HEK293 (cell line): ENCODE results near the gene ADM2.

ENCODE experiments used
- ATF2 ChIP-seq: fragments of 450-650 bp; formaldehyde crosslinking; IDR thresholded peaks from 2 replicates; pipeline ENCODE4 v1.5.1; 2016; ENCODE audit warnings: missing biosample characterization, missing genetic modification characterization, low read depth
- CTCF ChIP-seq: fragments of 450-650 bp; formaldehyde crosslinking; IDR thresholded peaks from 2 replicates; pipeline ENCODE4 v1.5.1; 2016; ENCODE audit warnings: missing biosample characterization, missing genetic modification characterization
- GLI2 ChIP-seq: fragments of 450-650 bp; formaldehyde crosslinking; IDR thresholded peaks from 2 replicates; pipeline ENCODE4; 2017; ENCODE audit warnings: missing biosample characterization, missing genetic modification characterization, low read depth, borderline replicate concordance
- GLI4 ChIP-seq: fragments of 450-650 bp; formaldehyde crosslinking; IDR thresholded peaks from 2 replicates; pipeline ENCODE4 v1.5.1; 2016; ENCODE audit warnings: missing biosample characterization, missing genetic modification characterization
- HIC1 ChIP-seq: fragments of 450-650 bp; formaldehyde crosslinking; IDR thresholded peaks from 2 replicates; pipeline ENCODE4 v1.5.1; 2016; ENCODE audit warnings: missing biosample characterization, missing genetic modification characterization
- IKZF3 ChIP-seq: fragments of 450-650 bp; IDR thresholded peaks from 2 replicates; pipeline ENCODE4 v1.5.0; 2018; ENCODE audit warnings: missing biosample characterization, mild to moderate bottlenecking, missing genetic modification characterization, moderate library complexity
- KLF10 ChIP-seq: fragments of 450-650 bp; IDR thresholded peaks from 2 replicates; pipeline ENCODE4 v1.5.1; 2018; ENCODE audit warnings: missing biosample characterization, mild to moderate bottlenecking, missing genetic modification characterization
- OSR2 ChIP-seq: fragments of 450-650 bp; formaldehyde crosslinking; IDR thresholded peaks from 2 replicates; pipeline ENCODE4 v1.5.1; 2016; ENCODE audit warnings: missing biosample characterization, missing genetic modification characterization
- OVOL3 ChIP-seq: fragments of 450-650 bp; formaldehyde crosslinking; IDR thresholded peaks from 2 replicates; pipeline ENCODE4 v1.5.1; 2016; ENCODE audit warnings: missing biosample characterization, missing genetic modification characterization
- SP7 ChIP-seq: fragments of 450-650 bp; formaldehyde crosslinking; IDR thresholded peaks from 2 replicates; pipeline ENCODE4 v1.5.1; 2016; ENCODE audit warnings: missing biosample characterization, missing genetic modification characterization
- ZFP69B ChIP-seq: fragments of 450-650 bp; formaldehyde crosslinking; IDR thresholded peaks from 2 replicates; pipeline ENCODE4 v1.5.1; 2016; ENCODE audit warnings: missing biosample characterization, missing genetic modification characterization
- ZIC2 ChIP-seq: fragments of 450-650 bp; formaldehyde crosslinking; IDR thresholded peaks from 2 replicates; pipeline ENCODE4 v1.5.1; 2016; ENCODE audit warnings: missing biosample characterization, missing genetic modification characterization
- ZNF132 ChIP-seq: fragments of 450-650 bp; formaldehyde crosslinking; IDR thresholded peaks from 2 replicates; pipeline ENCODE4 v1.5.1; 2017; ENCODE audit warnings: missing biosample characterization, missing genetic modification characterization, borderline replicate concordance
- ZNF138 ChIP-seq: fragments of 450-650 bp; formaldehyde crosslinking; IDR thresholded peaks from 2 replicates; pipeline ENCODE4 v1.5.1; 2016; ENCODE audit warnings: missing biosample characterization, missing genetic modification characterization, borderline replicate concordance
- ZNF140 ChIP-seq: fragments of 450-650 bp; formaldehyde crosslinking; IDR thresholded peaks from 2 replicates; pipeline ENCODE4 v1.5.1; 2016; ENCODE audit warnings: missing biosample characterization, missing genetic modification characterization
- ZNF157 ChIP-seq: fragments of 450-650 bp; formaldehyde crosslinking; IDR thresholded peaks from 2 replicates; pipeline ENCODE4 v1.5.1; 2016; ENCODE audit warnings: missing biosample characterization, missing genetic modification characterization
- ZNF19 ChIP-seq: fragments of 450-650 bp; formaldehyde crosslinking; IDR thresholded peaks from 2 replicates; pipeline ENCODE4; 2016; ENCODE audit warnings: missing biosample characterization, missing genetic modification characterization, low read depth
- ZNF223 ChIP-seq: fragments of 450-650 bp; formaldehyde crosslinking; IDR thresholded peaks from 2 replicates; pipeline ENCODE4 v1.5.1; 2016; ENCODE audit warnings: missing biosample characterization, missing genetic modification characterization
- ZNF274 ChIP-seq, 2 experiments: fragments of 200-500 bp in 1 of 2; fragments of 450-650 bp in 1 of 2; sonication (Bioruptor generic) in 1 of 2; formaldehyde crosslinking in 1 of 2; IDR thresholded peaks; 2 replicates each; pipeline versions ENCODE4 v1.5.1 to v1.6.1; 2014 to 2016; ENCODE audit warnings: borderline replicate concordance in 1 of 2, inconsistent platforms in 1 of 2, low read length in 1 of 2, missing biosample characterization in 1 of 2, missing genetic modification characterization in 1 of 2
- ZNF404 ChIP-seq: fragments of 450-650 bp; formaldehyde crosslinking; IDR thresholded peaks from 2 replicates; pipeline ENCODE4 v1.5.1; 2017; ENCODE audit warnings: missing biosample characterization, missing genetic modification characterization
- ZNF416 ChIP-seq: fragments of 450-650 bp; formaldehyde crosslinking; IDR thresholded peaks from 2 replicates; pipeline ENCODE4 v1.5.1; 2016; ENCODE audit warnings: missing biosample characterization, missing genetic modification characterization
- ZNF426 ChIP-seq: fragments of 450-650 bp; formaldehyde crosslinking; IDR thresholded peaks from 2 replicates; pipeline ENCODE4 v1.5.1; 2017; ENCODE audit warnings: missing biosample characterization, missing genetic modification characterization, mild to moderate bottlenecking, inconsistent platforms, moderate library complexity
- ZNF521 ChIP-seq: fragments of 450-650 bp; formaldehyde crosslinking; IDR thresholded peaks from 2 replicates; pipeline ENCODE4 v1.5.1; 2017; ENCODE audit warnings: missing biosample characterization, mild to moderate bottlenecking, missing genetic modification characterization
- ZNF544 ChIP-seq: fragments of 450-650 bp; formaldehyde crosslinking; IDR thresholded peaks from 2 replicates; pipeline ENCODE4 v1.5.0; 2017; ENCODE audit warnings: missing biosample characterization, missing genetic modification characterization
- ZNF585B ChIP-seq: fragments of 450-650 bp; formaldehyde crosslinking; IDR thresholded peaks from 2 replicates; pipeline ENCODE4 v1.5.1; 2016; ENCODE audit warnings: missing biosample characterization, missing genetic modification characterization
- ZNF624 ChIP-seq: fragments of 450-650 bp; formaldehyde crosslinking; IDR thresholded peaks from 2 replicates; pipeline ENCODE4 v1.5.1; 2017; ENCODE audit warnings: missing biosample characterization, missing genetic modification characterization
- ZNF701 ChIP-seq: fragments of 450-650 bp; formaldehyde crosslinking; IDR thresholded peaks from 2 replicates; pipeline ENCODE4 v1.5.1; 2016; ENCODE audit warnings: missing biosample characterization, missing genetic modification characterization
- ZNF776 ChIP-seq: fragments of 450-650 bp; formaldehyde crosslinking; IDR thresholded peaks from 2 replicates; pipeline ENCODE4 v1.5.0; 2017; ENCODE audit warnings: missing biosample characterization, missing genetic modification characterization, borderline replicate concordance
- ZNF777 ChIP-seq: fragments of 450-650 bp; formaldehyde crosslinking; IDR thresholded peaks from 2 replicates; pipeline ENCODE4 v1.5.1; 2017; ENCODE audit warnings: missing biosample characterization, missing genetic modification characterization, borderline replicate concordance
- ZNF830 ChIP-seq: fragments of 450-650 bp; IDR thresholded peaks from 2 replicates; pipeline ENCODE4 v1.5.0; 2018; ENCODE audit warnings: missing biosample characterization, missing genetic modification characterization, low read depth, mild to moderate bottlenecking, moderate library complexity
- TF ChIP-seq, protein P1 (sequence below): fragments of 450-650 bp; formaldehyde crosslinking; IDR thresholded peaks from 2 replicates; pipeline ENCODE4 v1.5.1; 2017; ENCODE audit warnings: missing biosample characterization, missing genetic modification characterization

Gene ADM2

GRCh38 chr22:50473855-50474671 lies 7.3 kb upstream of the ADM2 start (continued):
- TF ChIP-seq ZNF132 (no peak), GLI4 (peak; percentile 82; the same call in 1 of the 2 replicates), ZNF140 (tag by site-specific recombination) (no peak), ZNF777 (no peak), ZNF701 (tag by site-specific recombination) (no peak), HIC1 (tag by site-specific recombination) (peak; percentile 86), ZNF138 (tag by site-specific recombination) (no peak), ZNF404 (no peak), OSR2 (tag by site-specific recombination) (0 out of 2 replicates have a peak, but pooled peaks have one; percentile 18), ZNF776 (tag by site-specific recombination) (no peak), ZNF157 (tag by site-specific recombination) (no peak), ZNF274 (IDR thresholded peaks at IDR 0.05; ENCODE audit: low read length) (no peak), ZNF274 (tag by site-specific recombination; IDR thresholded peaks at IDR 0.05; ENCODE audit: borderline replicate concordance) (no peak), ZNF19 (tag by site-specific recombination) (no peak), ZNF624 (no peak), GLI2 (tag by site-specific recombination) (no peak), CTCF (no peak), ZNF426 (tag by site-specific recombination) (no peak), ZNF585B (tag by site-specific recombination) (no peak), ZNF416 (tag by site-specific recombination) (no peak), SP7 (0 out of 2 replicates have a peak, but pooled peaks have one; percentile 40), KLF10 (tag by site-specific recombination) (no peak), IKZF3 (tag by site-specific recombination) (no peak), ZNF830 (tag by site-specific recombination) (no peak), ZNF544 (tag by site-specific recombination) (no peak), OVOL3 (tag by site-specific recombination) (no peak), ZFP69B (tag by site-specific recombination) (peak; percentile 62; the same call in 1 of the 2 replicates), ATF2 (peak; percentile 86), ZIC2 (tag by site-specific recombination) (peak; percentile 85), ZNF223 (tag by site-specific recombination) (no peak), ZNF521 (tag by site-specific recombination) (no peak)
- TF ChIP-seq, protein P1, sequence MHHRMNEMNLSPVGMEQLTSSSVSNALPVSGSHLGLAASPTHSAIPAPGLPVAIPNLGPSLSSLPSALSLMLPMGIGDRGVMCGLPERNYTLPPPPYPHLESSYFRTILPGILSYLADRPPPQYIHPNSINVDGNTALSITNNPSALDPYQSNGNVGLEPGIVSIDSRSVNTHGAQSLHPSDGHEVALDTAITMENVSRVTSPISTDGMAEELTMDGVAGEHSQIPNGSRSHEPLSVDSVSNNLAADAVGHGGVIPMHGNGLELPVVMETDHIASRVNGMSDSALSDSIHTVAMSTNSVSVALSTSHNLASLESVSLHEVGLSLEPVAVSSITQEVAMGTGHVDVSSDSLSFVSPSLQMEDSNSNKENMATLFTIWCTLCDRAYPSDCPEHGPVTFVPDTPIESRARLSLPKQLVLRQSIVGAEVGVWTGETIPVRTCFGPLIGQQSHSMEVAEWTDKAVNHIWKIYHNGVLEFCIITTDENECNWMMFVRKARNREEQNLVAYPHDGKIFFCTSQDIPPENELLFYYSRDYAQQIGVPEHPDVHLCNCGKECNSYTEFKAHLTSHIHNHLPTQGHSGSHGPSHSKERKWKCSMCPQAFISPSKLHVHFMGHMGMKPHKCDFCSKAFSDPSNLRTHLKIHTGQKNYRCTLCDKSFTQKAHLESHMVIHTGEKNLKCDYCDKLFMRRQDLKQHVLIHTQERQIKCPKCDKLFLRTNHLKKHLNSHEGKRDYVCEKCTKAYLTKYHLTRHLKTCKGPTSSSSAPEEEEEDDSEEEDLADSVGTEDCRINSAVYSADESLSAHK (tag by site-specific recombination) = no peak
